Type B pancreatic cell (in vitro differentiated cells): ENCODE data around the gene PKDCC. TPM values are rescaled to one million over a fixed set of nuclear protein-coding genes. Genes with fewer than 3 reads are reported as not detected.

ENCODE experiments used
- DNase-seq: peaks from one replicate; pipeline ENCODE4 v3.0.0; 2021; ENCODE audit warnings: mixed read lengths; ENCODE audit not compliant: unreplicated experiment; ENCODE audit errors: extremely low spot score
- H3K27ac Mint-ChIP-seq: 2 replicates; pipeline ENCODE4 v1.8.0; 2021; ENCODE audit warnings: mild to moderate bottlenecking, mixed read lengths
- H3K27me3 Mint-ChIP-seq: 2 replicates; pipeline ENCODE4 v1.8.0; 2021; ENCODE audit warnings: mixed read lengths
- H3K36me3 Mint-ChIP-seq: 2 replicates; pipeline ENCODE4 v1.8.0; 2021; ENCODE audit warnings: mixed read lengths
- H3K4me1 Mint-ChIP-seq: one replicate; pipeline ENCODE4 v1.8.0; 2021; ENCODE audit warnings: mixed read lengths; ENCODE audit not compliant: unreplicated experiment
- H3K4me3 Mint-ChIP-seq: 2 replicates; pipeline ENCODE4 v1.8.0; 2021; ENCODE audit warnings: mild to moderate bottlenecking, mixed read lengths
- H3K9me3 Mint-ChIP-seq: 2 replicates; pipeline ENCODE4 v1.8.0; 2021; ENCODE audit warnings: mixed read lengths
- CTCF ChIP-seq: fragments of 200-600 bp; sonication (generic); conservative IDR thresholded peaks from 2 replicates; pipeline ENCODE4 v1.5.0; 2021; ENCODE audit warnings: antibody characterized with exemption, mild to moderate bottlenecking
- total RNA-seq: library from RNA; stranded (reverse); gene quantifications from 2 replicates; pipeline ENCODE4 v1.2.1, GENCODE V29; 2021; ENCODE audit warnings: low replicate concordance

Gene PKDCC
- total RNA-seq, 1 donor from 2014 or later, result 158 TPM

GRCh38 chr2:42001711-42002201 is 46.1 kb upstream of the PKDCC start:
- Mint-ChIP-seq H3K27ac (no peak overlapping the region), H3K9me3 (peaks cover 9% of the 10 kb centered on the region), H3K4me1 (peaks cover 43% of the 10 kb centered on the region), H3K27me3 (peaks cover 11% of the 10 kb centered on the region), H3K4me3 (peak overlapping the region; percentile 34), H3K36me3 (peaks cover 5% of the 10 kb centered on the region)
- DNase-seq, result no peak
- TF ChIP-seq CTCF, result no peak

GRCh38 chr2:42007551-42007950 is 40.3 kb upstream of the PKDCC start:
- Mint-ChIP-seq H3K27ac (no peak overlapping the region), H3K9me3 (peaks cover 6% of the 10 kb centered on the region), H3K4me3 (no peak overlapping the region), H3K36me3 (peaks cover 5% of the 10 kb centered on the region), H3K4me1 (peaks cover 26% of the 10 kb centered on the region), H3K27me3 (no peaks in the 10 kb centered on the region)
- DNase-seq, result no peak
- TF ChIP-seq CTCF, result no peak

GRCh38 chr2:42008241-42008921 is 39.4 kb upstream of the PKDCC start:
- Mint-ChIP-seq H3K36me3 (peaks cover 5% of the 10 kb centered on the region), H3K4me1 (peaks cover 23% of the 10 kb centered on the region), H3K27ac (no peak overlapping the region), H3K4me3 (no peak overlapping the region), H3K9me3 (peaks cover 6% of the 10 kb centered on the region), H3K27me3 (no peaks in the 10 kb centered on the region)
- TF ChIP-seq CTCF, result no peak
- no peak for DNase-seq

GRCh38 chr2:42009657-42010580 is 37.9 kb upstream of the PKDCC start:
- no peak overlapping the region for H3K27ac Mint-ChIP-seq
- no peaks in the 10 kb centered on the region for H3K36me3 Mint-ChIP-seq
- no peak for TF ChIP-seq CTCF
- peaks cover 21% of the 10 kb centered on the region for H3K4me1 Mint-ChIP-seq
- no peak overlapping the region for H3K4me3 Mint-ChIP-seq
- no peak for DNase-seq
- H3K9me3 Mint-ChIP-seq, result no peaks in the 10 kb centered on the region
- H3K27me3 Mint-ChIP-seq, result no peaks in the 10 kb centered on the region

- Mint-ChIP-seq H3K27ac (no peak overlapping the region), H3K9me3 (no peaks in the 10 kb centered on the region), H3K4me1 (peaks cover 21% of the 10 kb centered on the region), H3K4me3 (no peak overlapping the region), H3K27me3 (no peaks in the 10 kb centered on the region), H3K36me3 (no peaks in the 10 kb centered on the region)
- no peak for TF ChIP-seq CTCF
- no peak for DNase-seq
These were observed 37.0 kb upstream of the PKDCC start for GRCh38 chr2:42010743-42011298.
